CD14-positive monocyte (primary cell): ENCODE data around the gene F2RL3. TPM values are rescaled to one million over a fixed set of nuclear protein-coding genes. Genes with fewer than 3 reads are reported as not detected.

Experiments used
- DNase-seq, 3 donors: peaks; one replicate each; pipeline ENCODE4 v3.0.0-alpha.2; 2011 to 2022
- H2AFZ ChIP-seq: 2 replicates; pipeline ENCODE4 v1.6.0; 2012; ENCODE audit warnings: mild to moderate bottlenecking, low read depth, low read length, inconsistent platforms; ENCODE audit not compliant: insufficient read depth, poor library complexity, severe bottlenecking
- H3K27ac ChIP-seq, 2 donors: 1 replicate in 1 of 2; 2 replicates in 1 of 2; pipeline ENCODE4 v1.5.1; 2012 to 2013; ENCODE audit warnings: low read length in 2 of 2, control low read depth in 1 of 2, inconsistent platforms in 1 of 2, low read depth in 1 of 2, mild to moderate bottlenecking in 1 of 2
- H3K27me3 ChIP-seq, 2 donors: one replicate each; pipeline versions ENCODE4 v1.6.0 to v1.6.1; 2011 to 2013; ENCODE audit warnings: low read length in 2 of 2; ENCODE audit not compliant: control insufficient read depth in 2 of 2, insufficient read depth in 2 of 2
- H3K36me3 ChIP-seq, 2 donors: replicated peaks in 1 of 2; 1 replicate in 1 of 2; 2 replicates in 1 of 2; pipeline versions ENCODE4 v1.5.1 to v1.6.1; 2012 to 2013; ENCODE audit warnings: low read length in 2 of 2, control low read depth in 1 of 2, inconsistent platforms in 1 of 2, mild to moderate bottlenecking in 1 of 2; ENCODE audit not compliant: insufficient read depth in 2 of 2, control insufficient read depth in 1 of 2
- H3K4me1 ChIP-seq, 2 donors: 1 replicate in 1 of 2; 2 replicates in 1 of 2; pipeline versions ENCODE4 v1.5.1 to v1.6.1; 2012 to 2013; ENCODE audit warnings: low read length in 2 of 2, control low read depth in 1 of 2, inconsistent platforms in 1 of 2, mild to moderate bottlenecking in 1 of 2, moderate library complexity in 1 of 2; ENCODE audit not compliant: insufficient read depth in 2 of 2, control insufficient read depth in 1 of 2
- H3K4me2 ChIP-seq: replicated peaks from 2 replicates; pipeline ENCODE3; 2012; ENCODE audit warnings: low read length, moderate library complexity, mild to moderate bottlenecking; ENCODE audit not compliant: poor library complexity, severe bottlenecking; ENCODE audit errors: extremely low read depth
- H3K4me3 ChIP-seq, 3 experiments: fragments of 200-600 bp in 1 of 3; sonication (generic) in 1 of 3; replicated peaks in 1 of 3; 1 replicate in 2 of 3; 2 replicates in 1 of 3; pipeline ENCODE4 v1.5.1; 2011 to 2013; ENCODE audit warnings: low read length in 3 of 3, mild to moderate bottlenecking in 3 of 3, control low read depth in 2 of 3, low read depth in 2 of 3, inconsistent platforms in 1 of 3, moderate library complexity in 1 of 3
- H3K79me2 ChIP-seq: 2 replicates; pipeline ENCODE4 v1.6.0; 2012; ENCODE audit warnings: mild to moderate bottlenecking, control low read depth, inconsistent platforms, low read length, moderate library complexity; ENCODE audit not compliant: insufficient read depth
- H3K9ac ChIP-seq: 2 replicates; pipeline ENCODE4 v1.6.0; 2017; ENCODE audit warnings: low read length, mild to moderate bottlenecking; ENCODE audit not compliant: insufficient read depth, poor library complexity, severe bottlenecking
- H3K9me3 ChIP-seq, 2 donors: replicated peaks in 1 of 2; 1 replicate in 1 of 2; 2 replicates in 1 of 2; pipeline versions ENCODE4 v1.5.1 to v1.6.1; 2012 to 2013; ENCODE audit warnings: low read length in 2 of 2, control low read depth in 1 of 2; ENCODE audit not compliant: control insufficient read depth in 1 of 2, insufficient read depth in 1 of 2
- H4K20me1 ChIP-seq: 2 replicates; pipeline ENCODE4 v1.6.0; 2012; ENCODE audit warnings: mild to moderate bottlenecking, low read length, control low read depth, moderate library complexity; ENCODE audit not compliant: insufficient read depth
- H3K27ac Mint-ChIP-seq, 7 donors: one replicate each; pipeline ENCODE4 v1.8.0; 2020; ENCODE audit warnings: mild to moderate bottlenecking in 7 of 7, mixed read lengths in 7 of 7, moderate library complexity in 6 of 7, inconsistent platforms in 2 of 7
- H3K27me3 Mint-ChIP-seq, 3 donors: one replicate each; pipeline ENCODE4 v1.8.0; 2021 to 2022; ENCODE audit warnings: low read depth in 3 of 3, mild to moderate bottlenecking in 3 of 3, mixed read lengths in 3 of 3, moderate library complexity in 3 of 3, inconsistent platforms in 1 of 3
- H3K36me3 Mint-ChIP-seq, 2 donors: one replicate each; pipeline ENCODE4 v1.8.0; 2020; ENCODE audit warnings: mixed read lengths in 2 of 2, inconsistent platforms in 1 of 2, mild to moderate bottlenecking in 1 of 2
- H3K4me1 Mint-ChIP-seq: one replicate; pipeline ENCODE4 v1.8.0; 2020; ENCODE audit warnings: mild to moderate bottlenecking, mixed read lengths
- H3K4me3 Mint-ChIP-seq, 2 donors: one replicate each; pipeline ENCODE4 v1.8.0; 2020; ENCODE audit warnings: mild to moderate bottlenecking in 2 of 2, mixed read lengths in 2 of 2, moderate library complexity in 1 of 2
- H3K9me3 Mint-ChIP-seq, 7 donors: one replicate each; pipeline ENCODE4 v1.8.0; 2020 to 2022; ENCODE audit warnings: mixed read lengths in 7 of 7, mild to moderate bottlenecking in 6 of 7, moderate library complexity in 6 of 7, inconsistent platforms in 2 of 7
- WGBS: methylation state at CpG from one replicate; pipeline ENCODE4 v1.1.5; 2013; ENCODE audit warnings: missing lambda C conversion rate; ENCODE audit not compliant: insufficient coverage; 5-methylcytosine and 5-hydroxymethylcytosine counted together
- intact Hi-C, 2 donors: fragments of 100-400 bp; cut with micrococcal nuclease; formaldehyde crosslinking; loops; one replicate each; pipeline versions ENCODE4 v1.15.0 to v1.15.1; 2023
- polyA plus RNA-seq, 3 donors: library from polyadenylated mRNA; depleted of rRNA in 1 of 3; unstranded in 2 of 3; stranded (reverse) in 1 of 3; fragments of 300-500 nt in 2 of 3; fragments of >200 nt in 1 of 3; fragmentation: Illumina TruSeq in 2 of 3; gene quantifications; 1 replicate in 2 of 3; 2 replicates in 1 of 3; pipeline ENCODE4 v1.2.3, GENCODE V29; 2012 to 2021
- TF ChIP-seq, protein P1 (sequence below): fragments of 200-600 bp; IDR thresholded peaks from one replicate; pipeline ENCODE4 v1.8.0; 2022; ENCODE audit warnings: antibody characterized with exemption, mild to moderate bottlenecking

The F2RL3 gene
- polyA plus RNA-seq, 3 donors = 0.05 TPM; not detected in 2

DNA sequence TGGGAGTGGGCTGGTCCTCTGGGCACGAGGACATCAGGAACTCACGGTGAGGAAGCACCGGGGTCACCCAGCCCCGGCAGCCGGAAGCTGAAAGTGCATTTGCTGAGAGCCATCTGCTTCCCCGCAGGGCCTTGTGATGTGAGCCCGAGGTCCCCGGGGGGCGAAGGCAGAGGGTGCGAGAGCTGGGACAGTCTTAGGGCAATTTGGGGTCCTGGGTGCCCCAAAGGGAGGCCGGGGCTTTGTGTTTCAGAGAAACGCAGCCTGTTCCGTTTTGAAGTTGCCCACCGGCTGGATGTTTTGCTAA lies 4.8 kb downstream of the F2RL3 start:
- Histone ChIP-seq H3K27me3 (peaks cover 0 to 46% of the 10 kb centered on the region in 2 donors), H3K9me3 (no peaks in the 10 kb centered on the region), H3K4me1 (peaks cover 44 to 49% of the 10 kb centered on the region in 2 donors), H4K20me1 (no peaks in the 10 kb centered on the region), H3K36me3 (no peaks in the 10 kb centered on the region), H3K4me3 (peak overlapping the region in 1 of 3 experiments; percentile 7), H2AFZ (peak overlapping the region; percentile 38), H3K27ac (no peak overlapping the region), H3K9ac (no peak overlapping the region), H3K79me2 (no peaks in the 10 kb centered on the region), H3K4me2 (peak overlapping the region; percentile 21)
- peak overlapping the region in 1 of 2 donors; percentile 73 for H3K4me3 Mint-ChIP-seq
- peak in 2 of 3 donors; percentile 27 to 31 for DNase-seq
- peak overlapping the region in 2 of 7 donors; percentile 32 to 54 for H3K27ac Mint-ChIP-seq
- intact Hi-C loops = loop anchor here in 1 of 2 donors (5.0 kb wide), 1 partner anchor 61 kb away; no protein-coding TSS in a partner anchor
- H3K27me3 Mint-ChIP-seq = peaks cover 41 to 78% (median 48%) of the 10 kb centered on the region in 3 donors
- TF ChIP-seq, protein P1, sequence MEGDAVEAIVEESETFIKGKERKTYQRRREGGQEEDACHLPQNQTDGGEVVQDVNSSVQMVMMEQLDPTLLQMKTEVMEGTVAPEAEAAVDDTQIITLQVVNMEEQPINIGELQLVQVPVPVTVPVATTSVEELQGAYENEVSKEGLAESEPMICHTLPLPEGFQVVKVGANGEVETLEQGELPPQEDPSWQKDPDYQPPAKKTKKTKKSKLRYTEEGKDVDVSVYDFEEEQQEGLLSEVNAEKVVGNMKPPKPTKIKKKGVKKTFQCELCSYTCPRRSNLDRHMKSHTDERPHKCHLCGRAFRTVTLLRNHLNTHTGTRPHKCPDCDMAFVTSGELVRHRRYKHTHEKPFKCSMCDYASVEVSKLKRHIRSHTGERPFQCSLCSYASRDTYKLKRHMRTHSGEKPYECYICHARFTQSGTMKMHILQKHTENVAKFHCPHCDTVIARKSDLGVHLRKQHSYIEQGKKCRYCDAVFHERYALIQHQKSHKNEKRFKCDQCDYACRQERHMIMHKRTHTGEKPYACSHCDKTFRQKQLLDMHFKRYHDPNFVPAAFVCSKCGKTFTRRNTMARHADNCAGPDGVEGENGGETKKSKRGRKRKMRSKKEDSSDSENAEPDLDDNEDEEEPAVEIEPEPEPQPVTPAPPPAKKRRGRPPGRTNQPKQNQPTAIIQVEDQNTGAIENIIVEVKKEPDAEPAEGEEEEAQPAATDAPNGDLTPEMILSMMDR = no peak
- H3K36me3 Mint-ChIP-seq = peaks cover 12 to 17% of the 10 kb centered on the region in 2 donors
- H3K4me1 Mint-ChIP-seq = peaks cover 43% of the 10 kb centered on the region
- peaks cover 0 to 9% (median 2%) of the 10 kb centered on the region in 7 donors for H3K9me3 Mint-ChIP-seq
- 3% methylated on average over 14 of the region's 14 CpGs for WGBS

DNA sequence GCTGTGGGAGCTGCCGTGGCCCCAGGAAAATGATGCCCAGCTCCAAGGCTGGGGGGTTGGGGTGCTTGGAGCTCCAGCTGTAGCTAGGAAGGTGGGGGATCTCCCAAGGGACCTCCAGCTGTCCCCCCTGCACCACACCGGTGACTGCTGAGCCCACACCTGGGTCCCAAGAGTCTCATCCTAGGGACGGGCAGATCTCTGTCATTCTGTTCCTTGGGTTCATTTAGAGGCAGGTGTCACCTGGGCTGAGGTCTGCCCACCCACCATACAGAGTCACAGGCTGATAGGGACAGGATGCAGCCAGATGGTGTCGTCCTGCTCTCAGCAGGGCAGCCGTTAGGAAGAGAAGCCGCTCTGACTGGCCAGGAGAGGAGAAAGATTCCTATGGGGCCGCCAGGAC lies 5.3 kb downstream of the F2RL3 start:
- intact Hi-C loops = loop anchor here in 1 of 2 donors (5.0 kb wide), 1 partner anchor 62 kb away; no protein-coding TSS in a partner anchor
- peak overlapping the region; percentile 38 for H2AFZ ChIP-seq
- no peaks in the 10 kb centered on the region for H3K36me3 ChIP-seq
- no peaks in the 10 kb centered on the region for H4K20me1 ChIP-seq
- H3K9me3 ChIP-seq = no peaks in the 10 kb centered on the region
- no peak overlapping the region for H3K4me2 ChIP-seq
- Mint-ChIP-seq H3K27ac (peak overlapping the region in 1 of 7 donors; percentile 54), H3K9me3 (peaks cover 0 to 7% (median 2%) of the 10 kb centered on the region in 7 donors), H3K36me3 (peaks cover 13 to 20% of the 10 kb centered on the region in 2 donors), H3K27me3 (peaks cover 41 to 76% (median 48%) of the 10 kb centered on the region in 3 donors), H3K4me3 (peak overlapping the region in 1 of 2 donors; percentile 73), H3K4me1 (peaks cover 40% of the 10 kb centered on the region)
- 88% methylated on average over 5 of the region's 7 CpGs for WGBS
- H3K9ac ChIP-seq = no peak overlapping the region
- TF ChIP-seq, protein P1 = no peak
- no peak overlapping the region for H3K27ac ChIP-seq
- no peaks in the 10 kb centered on the region for H3K79me2 ChIP-seq
- H3K4me3 ChIP-seq = peak overlapping the region in 1 of 3 experiments; percentile 7
- DNase-seq = no peak
- H3K27me3 ChIP-seq = peaks cover 0 to 41% of the 10 kb centered on the region in 2 donors
- H3K4me1 ChIP-seq = peaks cover 42 to 49% of the 10 kb centered on the region in 2 donors
